Skeletal muscle satellite cell (primary cell): ENCODE data around the gene UROS.

ENCODE experiments used
- H3K27me3 ChIP-seq: 2 replicates; pipeline ENCODE4 v1.7.0; 2013; ENCODE audit warnings: low read length; ENCODE audit not compliant: control insufficient read depth, insufficient read depth
- H3K36me3 ChIP-seq: 2 replicates; pipeline ENCODE4 v1.7.0; 2013; ENCODE audit warnings: mild to moderate bottlenecking, control low read depth, low read length; ENCODE audit not compliant: insufficient read depth
- H3K4me1 ChIP-seq: 2 replicates; pipeline ENCODE4 v1.7.0; 2013; ENCODE audit warnings: low read length; ENCODE audit not compliant: control insufficient read depth, insufficient read depth
- H3K4me2 ChIP-seq: 2 replicates; pipeline ENCODE4 v1.7.0; 2013; ENCODE audit warnings: mild to moderate bottlenecking, low read length
- H3K4me3 ChIP-seq: 2 replicates; pipeline ENCODE4 v1.7.0; 2013; ENCODE audit warnings: low read length
- H3K9ac ChIP-seq: 2 replicates; pipeline ENCODE4 v1.7.0; 2013; ENCODE audit warnings: mild to moderate bottlenecking, low read depth, low read length, moderate library complexity
- H3K9me3 ChIP-seq: replicated peaks from 2 replicates; pipeline ENCODE4 v1.7.0; 2013; ENCODE audit warnings: mild to moderate bottlenecking, control low read depth, low read length

Gene UROS

GRCh38 chr10:125799451-125800182 is 23.4 kb downstream of the UROS start:
- Histone ChIP-seq H3K9ac (no peak overlapping the region), H3K36me3 (peaks cover 38% of the 10 kb centered on the region), H3K4me2 (no peak overlapping the region), H3K4me1 (no peaks in the 10 kb centered on the region), H3K4me3 (no peak overlapping the region), H3K27me3 (no peaks in the 10 kb centered on the region), H3K9me3 (no peaks in the 10 kb centered on the region)

DNA sequence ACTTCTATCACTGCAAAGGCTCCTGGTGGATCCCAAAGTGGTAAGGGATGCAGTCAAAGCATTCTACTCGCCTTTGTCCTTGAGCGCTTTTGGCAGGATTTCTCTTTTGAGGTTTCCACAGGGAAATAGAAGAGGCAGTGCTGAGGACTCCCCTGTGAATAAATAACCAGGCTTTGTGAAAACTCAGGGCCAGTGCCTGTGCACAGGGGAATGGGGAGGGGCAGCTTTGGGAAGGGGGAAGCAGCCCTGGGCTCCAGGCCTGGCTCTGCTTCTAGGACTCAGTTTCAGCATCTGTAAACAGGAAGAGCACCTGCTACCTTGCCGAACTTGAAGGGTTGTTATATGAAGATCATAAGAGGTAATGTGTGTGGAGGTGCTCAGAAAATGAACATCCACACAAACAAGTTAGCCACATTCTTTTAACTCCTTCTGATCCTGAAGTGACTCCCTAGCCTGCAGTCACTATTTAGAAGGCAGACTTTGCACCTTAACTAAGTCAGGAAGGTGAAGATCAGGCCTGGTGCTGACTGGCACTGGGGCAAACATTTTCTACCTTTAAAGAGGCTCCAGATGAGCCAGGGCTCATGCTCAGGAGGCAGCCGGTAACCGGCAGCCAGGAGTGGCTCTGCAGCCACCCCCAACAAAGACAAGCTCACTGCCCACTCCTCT is 24.9 kb downstream of the UROS start:
- H3K36me3 ChIP-seq = peaks cover 35% of the 10 kb centered on the region
- no peaks in the 10 kb centered on the region for H3K27me3 ChIP-seq
- no peak overlapping the region for H3K4me3 ChIP-seq
- H3K4me2 ChIP-seq = no peak overlapping the region
- H3K4me1 ChIP-seq = no peaks in the 10 kb centered on the region
- H3K9ac ChIP-seq = no peak overlapping the region
- H3K9me3 ChIP-seq = no peaks in the 10 kb centered on the region

- Histone ChIP-seq H3K9ac (no peak overlapping the region), H3K4me1 (no peaks in the 10 kb centered on the region), H3K27me3 (no peaks in the 10 kb centered on the region), H3K36me3 (peaks cover 40% of the 10 kb centered on the region), H3K9me3 (no peaks in the 10 kb centered on the region), H3K4me3 (no peak overlapping the region), H3K4me2 (no peak overlapping the region)
Observed at GRCh38 chr10:125797424-125797823, 25.6 kb downstream of the UROS start.

GRCh38 chr10:125795637-125796190 is 27.3 kb downstream of the UROS start:
- no peaks in the 10 kb centered on the region for H3K4me1 ChIP-seq
- no peaks in the 10 kb centered on the region for H3K27me3 ChIP-seq
- H3K4me3 ChIP-seq = no peak overlapping the region
- peaks cover 39% of the 10 kb centered on the region for H3K36me3 ChIP-seq
- no peaks in the 10 kb centered on the region for H3K9me3 ChIP-seq
- no peak overlapping the region for H3K9ac ChIP-seq
- no peak overlapping the region for H3K4me2 ChIP-seq

GRCh38 chr10:125795128-125795527 is 27.9 kb downstream of the UROS start:
- no peak overlapping the region for H3K9ac ChIP-seq
- H3K4me1 ChIP-seq = no peaks in the 10 kb centered on the region
- peaks cover 39% of the 10 kb centered on the region for H3K36me3 ChIP-seq
- no peaks in the 10 kb centered on the region for H3K27me3 ChIP-seq
- H3K4me3 ChIP-seq = no peak overlapping the region
- H3K9me3 ChIP-seq = no peaks in the 10 kb centered on the region
- H3K4me2 ChIP-seq = no peak overlapping the region

- Histone ChIP-seq H3K9ac (no peak overlapping the region), H3K9me3 (no peaks in the 10 kb centered on the region), H3K27me3 (no peaks in the 10 kb centered on the region), H3K4me3 (no peak overlapping the region), H3K36me3 (peaks cover 47% of the 10 kb centered on the region), H3K4me2 (no peak overlapping the region), H3K4me1 (no peaks in the 10 kb centered on the region)
Observed at GRCh38 chr10:125792342-125793300, 30.4 kb downstream of the UROS start.

DNA sequence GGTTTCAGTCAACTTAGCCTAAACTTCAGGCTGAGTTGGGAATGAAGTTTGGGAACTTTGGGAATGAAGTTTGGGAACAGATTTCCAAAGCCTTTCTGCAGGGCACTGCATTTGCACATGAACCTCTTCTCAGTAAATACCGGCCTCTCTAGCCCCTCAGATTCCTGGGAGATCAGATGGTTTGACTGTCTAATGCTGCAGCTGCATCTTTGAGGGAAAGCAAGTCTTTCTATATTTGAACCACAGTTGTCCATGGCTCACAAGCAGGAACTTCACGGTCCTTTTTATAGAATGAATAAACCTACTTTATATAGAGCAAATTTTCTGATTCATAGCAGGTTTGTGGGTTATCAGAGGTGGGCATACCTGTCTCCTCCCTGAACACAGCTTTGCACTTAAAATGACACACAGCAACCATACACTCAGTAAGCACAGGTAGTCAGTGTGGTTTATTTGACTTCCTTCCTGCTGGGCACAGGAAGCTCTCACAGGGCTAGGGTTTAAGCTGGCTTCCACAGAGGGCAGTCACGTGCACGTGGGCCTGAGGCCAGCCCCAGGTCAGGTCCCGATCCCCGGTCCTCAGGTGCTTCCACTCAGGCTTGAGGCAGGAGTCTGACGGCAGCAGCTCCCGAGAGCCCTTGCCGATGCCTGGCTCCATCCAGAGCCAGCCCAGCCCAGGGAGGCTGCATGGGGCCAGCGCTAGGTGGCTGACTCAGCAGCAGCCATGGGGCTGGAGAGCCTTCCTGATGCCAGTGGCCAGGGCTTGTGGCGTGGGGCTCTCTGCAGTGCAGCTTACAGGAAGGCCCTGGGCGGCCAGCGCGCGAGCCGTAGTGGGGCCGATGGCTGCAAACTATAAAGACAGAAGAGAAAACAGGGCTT is 34.7 kb downstream of the UROS start:
- Histone ChIP-seq H3K9ac (no peak overlapping the region), H3K4me3 (no peak overlapping the region), H3K9me3 (no peaks in the 10 kb centered on the region), H3K4me2 (no peak overlapping the region), H3K36me3 (peaks cover 21% of the 10 kb centered on the region), H3K4me1 (no peaks in the 10 kb centered on the region), H3K27me3 (no peaks in the 10 kb centered on the region)

GRCh38 chr10:125785791-125786190 is 37.3 kb downstream of the UROS start:
- H3K36me3 ChIP-seq = peaks cover 11% of the 10 kb centered on the region
- H3K4me3 ChIP-seq = no peak overlapping the region
- H3K4me2 ChIP-seq = no peak overlapping the region
- H3K27me3 ChIP-seq = no peaks in the 10 kb centered on the region
- no peaks in the 10 kb centered on the region for H3K9me3 ChIP-seq
- H3K9ac ChIP-seq = no peak overlapping the region
- no peaks in the 10 kb centered on the region for H3K4me1 ChIP-seq

DNA sequence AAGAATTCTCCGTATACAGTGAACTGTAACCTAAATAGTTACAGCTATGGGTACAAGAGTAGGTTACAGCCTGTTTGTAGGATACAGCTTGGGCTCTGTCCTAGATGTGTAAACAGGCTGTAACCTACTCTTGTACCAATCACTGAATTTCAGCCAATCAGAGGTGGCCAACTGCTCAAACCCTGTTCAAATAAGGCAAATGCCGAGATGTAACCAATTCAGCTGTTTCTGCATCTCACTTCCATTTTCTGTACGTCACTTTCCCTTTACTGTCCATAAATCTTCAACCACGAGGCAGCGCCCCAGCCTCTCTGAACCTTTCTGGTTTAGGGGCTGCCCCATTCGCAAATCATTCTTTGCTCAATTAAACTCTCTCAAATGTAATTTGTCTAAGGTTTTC is 39.1 kb downstream of the UROS start:
- Histone ChIP-seq H3K4me3 (no peak overlapping the region), H3K36me3 (peaks cover 11% of the 10 kb centered on the region), H3K9ac (no peak overlapping the region), H3K27me3 (no peaks in the 10 kb centered on the region), H3K4me1 (no peaks in the 10 kb centered on the region), H3K9me3 (no peaks in the 10 kb centered on the region), H3K4me2 (no peak overlapping the region)

- H3K4me3 ChIP-seq = no peak overlapping the region
- no peak overlapping the region for H3K4me2 ChIP-seq
- H3K27me3 ChIP-seq = no peaks in the 10 kb centered on the region
- no peaks in the 10 kb centered on the region for H3K9me3 ChIP-seq
- no peak overlapping the region for H3K9ac ChIP-seq
- H3K36me3 ChIP-seq = peaks cover 7% of the 10 kb centered on the region
- no peaks in the 10 kb centered on the region for H3K4me1 ChIP-seq
Observed at GRCh38 chr10:125783408-125783807, 39.6 kb downstream of the UROS start.
